SW 1271 (cell line): Measurements from ENCODE around the gene SS18L1.

ENCODE experiments used
- DNase-seq, 2 experiments: peaks; one replicate each; lab custom pipeline; 2025; lab: John Stamatoyannopoulos, UW

The SS18L1 gene

DNA sequence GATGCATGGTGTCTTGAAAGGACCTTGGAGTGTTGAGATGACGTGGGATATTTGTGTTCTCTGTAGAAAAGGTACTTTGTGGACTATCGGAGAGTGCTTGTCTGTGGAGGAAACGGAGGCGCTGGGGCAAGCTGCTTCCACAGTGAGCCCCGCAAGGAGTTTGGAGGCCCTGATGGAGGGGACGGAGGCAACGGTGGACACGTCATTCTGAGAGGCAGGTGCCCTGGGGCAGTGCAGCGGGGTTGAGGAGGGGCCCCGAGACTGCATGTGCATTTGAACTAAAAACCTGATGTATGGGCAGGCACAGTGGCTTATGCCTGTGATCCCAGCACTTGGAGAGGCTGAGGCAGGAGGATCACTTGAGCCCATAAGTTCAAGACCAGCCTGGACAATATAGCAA, 52.2 kb downstream of the SS18L1 start:
- DNase-seq: no peak

DNA sequence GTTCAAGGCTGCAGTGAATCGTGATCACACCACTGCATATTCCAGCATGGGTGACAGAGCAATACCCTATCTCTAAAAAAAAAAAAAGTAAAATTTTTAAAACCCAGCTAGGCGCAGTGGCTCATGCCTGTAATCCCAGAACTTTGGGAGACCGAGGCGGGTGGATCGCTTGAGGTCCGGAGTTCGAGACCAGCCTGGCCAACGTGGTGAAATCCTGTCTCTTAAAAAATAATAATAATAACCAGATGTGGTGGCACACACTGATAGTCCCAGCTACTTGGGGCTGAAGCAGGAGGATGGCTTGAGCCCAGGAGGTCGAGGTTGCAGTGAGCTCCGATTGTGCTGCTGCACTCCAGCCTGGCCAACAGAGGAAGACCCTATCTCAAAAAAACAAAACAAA, 52.7 kb downstream of the SS18L1 start:
- DNase-seq: no peak

DNA sequence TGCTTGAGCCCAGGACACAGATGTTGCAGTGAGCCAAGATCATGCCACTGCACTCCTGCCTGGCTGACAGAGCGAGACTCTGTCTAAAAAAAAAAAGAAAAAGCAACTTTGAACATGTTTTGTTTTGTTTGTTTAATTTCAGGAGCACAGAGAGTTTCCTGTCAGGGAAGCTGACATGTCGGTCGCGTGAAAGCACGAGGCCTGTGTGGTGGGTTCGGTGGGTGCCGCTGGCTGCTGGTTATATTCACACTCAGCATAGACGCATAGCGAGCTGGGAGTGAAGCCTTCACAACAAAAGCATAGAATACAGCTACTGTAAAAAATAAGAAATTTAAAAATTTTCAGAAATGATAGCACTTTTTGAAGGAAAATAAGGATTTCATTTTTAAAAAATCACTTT, 53.7 kb downstream of the SS18L1 start:
- DNase-seq: no peak

DNA sequence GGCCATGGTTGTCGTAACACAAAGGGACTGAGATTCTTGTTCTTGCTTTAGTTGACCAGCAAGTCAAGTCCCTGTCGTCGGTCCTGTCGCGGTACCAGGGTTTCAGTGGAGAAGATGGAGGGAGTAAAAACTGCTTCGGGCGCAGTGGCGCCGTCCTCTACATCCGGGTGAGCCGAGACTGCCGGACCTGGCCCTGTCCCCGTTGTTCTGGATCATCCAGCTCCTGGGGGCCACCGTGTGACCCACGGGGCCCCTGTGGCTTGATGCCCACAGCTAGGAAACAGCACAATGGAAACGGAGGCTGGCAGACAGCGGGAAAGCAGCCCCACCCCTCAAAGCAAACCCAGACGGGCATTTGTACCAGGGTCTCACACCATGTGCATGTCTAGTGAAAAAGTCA, 54.2 kb downstream of the SS18L1 start:
- DNase-seq: no peak

DNA sequence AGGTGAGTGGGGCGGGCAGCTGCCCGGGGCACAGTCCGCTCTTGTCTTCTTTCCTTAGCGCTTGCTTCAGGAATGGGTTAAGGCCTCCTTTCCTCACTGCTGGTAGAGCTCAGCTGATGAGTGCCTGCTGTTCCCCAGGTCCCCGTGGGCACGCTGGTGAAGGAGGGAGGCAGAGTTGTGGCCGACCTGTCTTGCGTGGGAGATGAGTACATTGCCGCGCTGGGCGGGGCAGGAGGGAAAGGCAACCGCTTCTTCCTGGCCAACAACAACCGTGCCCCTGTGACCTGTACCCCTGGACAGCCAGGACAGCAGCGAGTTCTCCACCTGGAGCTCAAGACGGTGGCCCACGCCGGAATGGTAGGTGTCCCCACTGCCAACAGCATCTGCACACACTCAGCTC, 54.9 kb downstream of the SS18L1 start:
- no peak for DNase-seq

DNA sequence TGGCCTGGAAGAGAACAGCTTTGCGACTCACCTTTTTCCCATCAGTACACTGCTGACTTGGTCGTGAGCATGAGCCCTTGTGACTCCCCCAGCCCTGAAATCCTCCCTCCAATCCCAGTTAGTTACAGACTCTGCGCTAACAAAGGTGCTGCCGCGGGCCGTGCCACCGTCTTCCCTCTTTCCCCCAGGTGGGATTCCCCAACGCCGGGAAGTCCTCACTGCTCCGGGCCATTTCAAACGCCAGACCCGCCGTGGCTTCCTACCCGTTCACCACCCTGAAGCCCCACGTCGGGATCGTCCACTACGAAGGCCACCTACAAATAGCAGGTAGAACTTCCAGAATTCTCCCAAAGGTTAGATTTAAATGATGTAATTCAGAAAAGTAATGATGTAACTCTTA, 55.4 kb downstream of the SS18L1 start:
- DNase-seq: no peak

DNA sequence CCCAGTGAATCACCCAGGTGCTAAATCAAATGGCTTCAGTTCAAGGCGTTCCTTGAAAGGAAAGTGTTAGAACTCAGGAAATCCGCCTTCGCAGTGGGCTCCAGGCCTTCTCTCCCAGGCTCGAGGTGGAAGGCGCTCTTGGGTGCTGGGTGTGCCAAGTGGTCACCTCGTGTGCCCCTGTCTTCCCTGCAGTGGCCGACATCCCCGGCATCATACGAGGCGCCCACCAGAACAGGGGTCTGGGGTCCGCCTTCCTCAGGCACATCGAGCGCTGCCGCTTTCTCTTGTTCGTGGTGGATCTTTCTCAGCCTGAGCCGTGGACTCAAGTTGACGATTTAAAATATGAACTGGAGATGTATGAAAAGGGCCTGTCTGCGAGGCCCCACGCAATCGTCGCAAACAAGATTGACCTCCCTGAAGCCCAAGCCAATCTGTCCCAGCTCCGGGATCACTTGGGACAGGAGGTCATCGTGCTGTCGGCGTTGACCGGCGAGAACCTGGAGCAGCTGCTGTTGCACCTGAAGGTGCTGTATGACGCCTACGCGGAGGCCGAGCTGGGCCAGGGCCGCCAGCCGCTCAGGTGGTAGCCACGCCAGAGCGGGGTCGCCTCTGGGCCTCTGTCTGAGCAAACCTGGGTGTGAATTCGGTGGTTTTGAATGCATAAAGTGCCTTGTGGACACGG, 57.1 kb downstream of the SS18L1 start:
- DNase-seq: no peak

DNA sequence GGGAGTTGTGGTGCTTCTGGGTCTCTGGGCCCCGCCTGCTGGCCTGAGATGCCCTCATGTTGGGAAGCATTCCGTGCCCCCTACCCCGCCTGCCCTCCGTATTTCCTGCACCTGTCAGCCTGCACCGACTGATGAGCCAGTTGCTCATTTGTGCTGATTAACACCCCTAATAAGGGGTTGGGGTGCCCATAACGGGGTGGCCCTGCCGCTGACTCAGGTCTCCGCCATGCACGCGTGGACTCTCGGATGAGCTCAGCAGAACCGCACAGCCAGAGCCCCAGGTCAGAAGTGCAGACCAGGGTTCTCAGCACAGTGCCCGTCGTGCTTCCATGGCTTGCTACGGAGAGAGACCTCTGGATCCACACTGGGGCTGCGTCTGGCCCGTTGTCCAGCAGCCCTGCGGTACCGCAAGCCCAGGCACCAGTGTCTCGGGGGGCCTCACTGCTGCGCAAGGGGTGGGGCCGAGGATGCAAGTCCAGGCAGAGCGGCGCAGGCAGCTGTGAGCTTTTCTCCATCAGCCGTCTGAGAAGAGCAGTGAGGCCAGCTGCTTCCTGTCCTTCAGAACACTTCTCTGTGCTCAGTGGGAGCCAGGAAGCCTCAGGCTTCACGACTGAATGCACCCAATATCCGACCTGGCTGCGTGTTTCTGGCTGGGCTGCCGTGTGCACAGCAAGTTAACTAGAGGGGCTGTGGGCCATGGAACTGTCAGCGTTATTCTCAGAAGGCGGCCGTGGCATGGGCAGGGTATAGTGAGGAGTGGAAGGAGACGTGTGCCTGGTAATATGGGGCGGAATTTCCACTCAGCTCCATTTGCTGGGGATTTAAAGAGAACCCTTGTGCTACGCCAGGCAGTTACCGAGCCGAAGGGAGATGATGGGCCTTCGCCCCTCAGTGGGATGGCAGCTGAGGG, 57.9 kb downstream of the SS18L1 start:
- no peak for DNase-seq

DNA sequence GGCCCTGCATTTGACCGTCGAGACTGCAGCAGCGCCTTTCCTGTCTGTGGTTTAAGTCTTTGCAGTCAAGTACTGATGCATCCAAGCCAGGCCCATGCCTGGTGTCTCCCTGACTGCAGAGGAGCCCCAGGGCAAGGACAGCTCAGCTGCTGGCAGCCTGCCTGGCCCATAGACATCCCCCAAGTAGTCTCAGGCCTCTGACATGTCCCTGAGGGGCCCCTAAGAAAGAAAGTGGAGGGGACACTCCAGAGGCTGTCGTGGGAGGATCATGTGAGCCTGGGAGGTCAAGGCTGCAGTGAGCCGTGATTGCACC, 58.5 kb downstream of the SS18L1 start:
- DNase-seq: no peak

DNA sequence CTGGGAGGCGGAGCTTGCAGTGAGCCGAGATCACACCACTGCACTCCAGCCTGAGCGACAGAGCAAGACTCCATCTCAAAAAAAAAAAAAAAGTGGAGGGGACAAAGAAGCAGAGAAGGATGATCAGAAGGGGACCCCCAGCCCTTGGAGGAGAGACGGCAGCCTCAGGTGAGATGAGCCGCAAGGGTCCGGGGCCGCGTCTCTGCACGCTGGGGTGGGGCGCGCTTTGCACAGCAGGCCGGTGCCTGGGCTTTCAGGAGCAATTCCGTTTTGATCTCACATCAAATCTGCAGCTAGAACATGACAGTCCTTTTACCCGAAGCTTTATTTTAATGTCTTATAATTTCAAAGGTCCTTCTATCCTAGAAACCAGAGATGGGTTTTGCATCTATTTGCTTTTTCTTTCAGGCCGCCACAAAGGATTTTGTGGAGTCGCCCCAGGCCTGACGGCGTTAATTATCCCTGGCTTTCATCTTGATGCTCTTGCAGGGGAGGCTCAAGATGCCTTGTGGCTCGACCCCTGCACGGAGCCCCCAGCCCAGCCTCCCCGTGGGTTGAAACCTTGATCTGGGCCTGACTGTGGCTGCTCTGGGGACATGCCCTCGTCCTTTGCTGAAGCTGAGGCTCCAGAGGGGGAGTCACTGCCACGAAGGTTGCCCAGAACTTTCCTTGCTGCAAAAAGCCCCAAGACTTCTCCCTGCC, 59.3 kb downstream of the SS18L1 start:
- no peak for DNase-seq

DNA sequence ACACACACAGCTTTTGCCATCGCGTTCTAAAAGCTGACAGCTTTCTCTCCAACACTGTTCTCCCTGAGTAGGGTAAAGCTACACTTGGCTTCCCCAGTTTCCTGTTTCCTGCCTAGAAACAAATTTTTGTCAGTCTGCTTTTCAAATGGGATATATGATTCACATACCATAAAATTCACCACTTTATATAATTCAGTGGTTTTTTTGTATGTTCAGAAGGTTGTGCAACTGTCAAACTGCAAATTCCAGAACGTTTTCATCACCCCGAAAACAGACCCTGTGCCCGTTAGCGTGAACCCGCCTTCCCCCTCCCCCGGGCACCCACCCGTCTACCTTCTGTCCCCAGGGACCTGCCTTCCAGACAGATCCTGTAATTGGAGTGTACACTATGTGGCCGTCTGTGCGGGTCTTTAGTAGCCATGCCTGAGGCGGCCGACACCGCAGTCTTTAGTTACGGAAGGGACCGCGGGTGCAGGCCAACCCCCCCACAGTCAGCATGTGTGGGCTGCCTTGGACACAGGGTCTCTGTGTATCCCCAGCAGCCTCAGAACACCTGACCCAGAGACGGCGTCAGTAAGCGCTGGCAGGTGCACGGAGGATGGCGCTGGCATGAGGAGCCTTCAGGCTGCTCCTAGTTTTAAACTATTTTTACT, 59.9 kb downstream of the SS18L1 start:
- no peak for DNase-seq

DNA sequence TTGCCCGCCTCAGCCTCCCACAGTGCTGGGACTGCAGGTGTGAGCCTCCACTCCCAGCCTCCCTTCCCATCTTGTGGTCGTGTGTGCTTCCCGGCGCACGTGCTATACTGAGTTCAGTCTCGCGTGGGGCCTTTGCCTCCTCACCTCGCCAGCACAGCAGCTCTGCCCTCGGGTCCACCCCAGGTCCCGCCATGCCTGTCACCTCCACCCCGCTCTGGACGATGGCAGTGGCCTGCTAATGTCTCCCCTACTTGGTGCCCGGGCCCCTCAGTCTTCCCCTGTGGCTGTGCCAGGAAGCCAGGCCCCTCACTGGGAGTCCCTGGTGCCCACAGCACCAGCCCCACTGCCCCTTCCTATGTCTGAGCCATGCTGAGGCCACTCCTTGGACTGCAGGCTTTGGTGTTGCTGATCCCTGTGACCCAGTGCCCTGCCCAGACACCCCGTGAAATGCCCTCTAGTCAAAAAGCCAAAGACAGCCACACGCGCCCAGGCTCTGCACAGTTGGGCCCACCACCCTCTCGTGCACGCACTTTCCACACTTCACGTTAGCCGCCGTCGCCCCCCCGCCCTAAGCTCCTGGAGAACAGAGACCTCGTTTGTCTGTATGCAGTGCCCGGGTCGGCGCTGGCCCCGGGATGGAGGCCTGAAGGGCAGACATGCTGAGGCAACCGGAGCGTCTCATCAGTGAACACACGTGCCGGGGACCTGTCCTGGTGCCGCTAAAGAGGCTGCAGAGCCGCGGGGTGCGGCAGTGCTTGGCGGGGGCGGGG, 62.2 kb downstream of the SS18L1 start:
- DNase-seq: no peak

DNA sequence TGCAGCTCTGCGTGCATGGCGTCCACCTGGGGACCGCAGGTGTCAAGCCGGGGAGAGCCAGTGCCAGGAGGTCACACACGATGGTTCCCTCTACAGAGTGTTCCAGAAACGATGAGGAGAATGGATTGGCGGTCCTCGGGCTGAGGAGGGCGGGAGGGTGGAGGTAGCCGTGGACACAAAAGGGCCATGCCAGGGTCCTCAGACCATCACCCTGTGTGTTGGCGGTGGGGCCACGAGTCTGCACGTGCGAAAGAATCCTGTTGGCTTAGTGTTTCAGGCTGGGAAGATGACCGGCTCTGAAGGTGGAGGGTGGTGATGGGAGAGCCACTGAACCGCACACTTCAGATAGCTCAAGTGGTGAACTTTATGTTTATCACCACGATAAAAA, 62.8 kb downstream of the SS18L1 start:
- no peak for DNase-seq

DNA sequence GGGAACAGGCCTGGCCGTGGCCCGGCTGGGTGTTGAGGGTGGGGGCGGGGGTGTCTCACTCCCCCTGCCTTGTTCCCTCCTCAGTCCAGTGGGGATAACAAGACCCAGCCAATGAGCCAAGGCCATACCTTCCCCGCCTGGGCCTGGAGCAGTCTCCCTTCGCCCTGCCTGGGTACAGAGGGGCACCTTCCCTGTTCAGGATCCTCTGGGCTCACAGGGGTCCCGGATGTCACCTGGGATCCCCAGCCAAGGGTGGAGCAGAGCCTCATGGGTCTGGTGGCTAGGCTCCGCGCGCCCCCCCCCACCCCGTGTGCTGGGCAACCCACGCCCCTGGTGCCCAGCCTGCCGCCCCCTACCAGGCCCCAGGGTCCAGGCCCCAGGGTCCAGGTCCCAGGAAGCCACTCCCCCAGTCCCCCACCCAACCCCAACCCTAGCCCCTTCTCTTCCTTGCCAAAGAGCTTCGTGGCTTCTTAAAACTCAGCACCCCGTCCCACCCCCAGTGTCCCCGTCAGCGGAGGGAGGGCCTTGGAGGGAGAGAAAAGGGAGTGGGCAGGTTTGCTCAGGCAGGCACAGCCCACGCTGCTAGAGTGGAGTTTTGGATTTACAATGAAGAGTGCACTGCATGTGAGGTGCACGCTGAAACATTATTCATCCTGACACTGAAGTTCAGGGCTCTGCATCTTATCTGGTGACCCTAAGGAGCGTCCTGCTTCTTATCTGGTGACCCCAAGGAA, 64.7 kb downstream of the SS18L1 start:
- no peak for DNase-seq

DNA sequence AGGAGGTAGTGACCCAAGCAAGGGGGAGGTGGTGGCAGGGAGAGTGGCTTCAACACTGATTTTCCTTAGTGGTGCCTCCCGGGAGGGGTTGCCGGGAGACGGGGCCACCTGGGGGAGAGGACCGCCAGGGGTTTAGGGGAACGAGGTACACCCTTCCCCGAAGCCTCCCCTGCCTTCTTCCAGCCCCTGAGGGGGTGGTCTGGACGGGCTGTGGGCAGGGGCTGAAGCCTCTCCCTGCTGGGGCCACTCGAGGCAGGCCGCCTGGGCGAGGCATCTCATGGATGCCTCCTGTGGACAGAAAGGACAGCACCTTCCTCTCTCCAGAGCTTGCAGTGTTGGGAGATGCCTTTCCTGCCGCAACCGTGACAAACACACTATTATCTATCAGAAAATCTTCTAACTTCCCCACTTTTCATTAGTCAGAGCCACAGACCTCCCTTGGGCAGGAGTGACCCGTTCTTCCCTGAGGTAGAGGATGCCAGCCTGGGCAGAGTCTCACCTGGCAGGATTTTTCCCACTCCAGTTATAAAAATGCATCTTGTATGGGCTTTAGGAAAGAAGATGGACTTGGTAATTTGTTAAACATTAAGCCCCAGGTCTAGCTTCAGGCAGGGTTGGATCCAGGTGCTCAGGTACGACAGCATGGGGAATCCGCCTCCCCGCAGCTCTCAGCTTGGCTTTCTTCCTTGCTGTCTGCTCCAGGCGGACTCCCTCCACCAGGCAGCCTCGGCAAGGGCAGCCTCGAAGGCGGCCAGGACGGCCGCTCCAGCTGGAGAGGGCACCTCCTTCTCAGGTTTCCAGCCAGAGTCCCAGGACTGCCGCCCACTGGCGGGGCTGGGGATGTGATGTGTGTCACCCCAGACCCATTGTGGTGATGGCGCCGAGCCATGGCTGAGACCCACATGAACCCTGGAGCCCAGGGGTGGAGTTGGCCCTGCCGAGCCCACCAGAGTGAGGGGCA, 65.5 kb downstream of the SS18L1 start:
- no peak for DNase-seq

DNA sequence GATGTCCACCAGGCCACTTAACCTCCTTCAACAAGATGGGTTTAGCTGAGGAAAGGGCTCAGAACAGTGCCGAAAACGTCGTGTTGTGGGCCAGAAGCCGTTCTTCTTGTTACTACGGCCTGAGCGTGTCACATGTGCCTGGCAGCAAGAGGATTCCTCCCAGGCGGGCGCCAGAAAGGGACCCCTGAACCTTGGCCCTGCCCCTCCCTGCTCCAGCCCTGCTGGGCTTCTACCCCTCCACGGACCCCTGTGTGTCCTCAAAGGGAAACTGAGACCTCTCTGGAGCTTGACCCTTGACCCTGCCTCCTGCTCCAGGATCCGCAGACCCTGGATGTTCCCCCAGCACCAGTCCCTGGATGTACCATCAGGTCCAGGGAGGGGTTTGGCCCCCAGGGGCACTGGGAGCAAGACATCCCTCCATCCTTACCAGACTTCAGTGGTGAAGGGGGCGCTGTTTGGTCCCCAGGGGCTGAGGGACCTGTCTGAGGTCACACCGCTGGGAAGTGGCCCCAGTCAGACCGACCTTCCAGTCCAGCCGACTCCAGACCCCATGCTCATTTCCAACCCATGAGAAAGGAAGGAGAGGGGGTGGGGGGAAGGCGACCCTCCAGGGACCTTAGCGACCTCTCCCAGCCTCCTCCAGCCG, 66.4 kb downstream of the SS18L1 start:
- no peak for DNase-seq

DNA sequence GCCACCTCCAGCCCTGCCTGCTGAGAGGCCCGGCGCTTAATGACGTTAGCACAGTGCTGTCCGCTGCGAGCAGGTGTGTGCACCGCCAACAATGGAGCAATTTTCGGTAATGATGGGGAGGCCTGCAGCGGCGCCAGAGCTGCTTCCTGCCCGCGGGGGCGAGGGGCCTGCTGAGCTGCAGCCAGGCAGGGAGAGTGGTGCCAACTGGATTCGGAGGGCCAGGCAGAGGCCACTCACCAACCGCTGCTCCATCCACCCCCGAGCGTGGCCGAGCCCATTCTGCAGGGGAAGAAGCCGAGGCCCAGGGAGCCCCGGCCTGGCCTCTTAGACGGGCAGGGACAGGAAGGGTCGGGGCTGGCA, 66.9 kb downstream of the SS18L1 start:
- no peak for DNase-seq

DNA sequence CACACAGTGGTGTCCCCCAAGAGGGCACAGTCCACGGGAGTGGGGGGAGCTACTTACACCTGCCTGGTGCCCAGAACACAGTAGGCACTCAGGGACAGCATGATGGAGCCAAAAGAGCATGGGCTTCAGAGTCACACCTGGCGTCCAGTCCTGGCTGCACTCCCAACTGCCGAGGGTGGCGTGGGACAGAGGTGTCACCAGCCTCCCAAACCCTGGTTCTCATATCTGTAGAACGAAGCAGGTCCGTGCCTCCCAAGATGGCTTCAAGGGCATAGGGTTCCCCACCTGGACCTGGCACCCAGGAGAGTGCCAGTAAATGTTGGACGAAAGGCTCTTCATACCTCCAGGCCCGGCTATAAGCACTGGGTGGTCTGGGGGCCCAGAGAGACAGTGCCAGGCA, 67.6 kb downstream of the SS18L1 start:
- no peak for DNase-seq

DNA sequence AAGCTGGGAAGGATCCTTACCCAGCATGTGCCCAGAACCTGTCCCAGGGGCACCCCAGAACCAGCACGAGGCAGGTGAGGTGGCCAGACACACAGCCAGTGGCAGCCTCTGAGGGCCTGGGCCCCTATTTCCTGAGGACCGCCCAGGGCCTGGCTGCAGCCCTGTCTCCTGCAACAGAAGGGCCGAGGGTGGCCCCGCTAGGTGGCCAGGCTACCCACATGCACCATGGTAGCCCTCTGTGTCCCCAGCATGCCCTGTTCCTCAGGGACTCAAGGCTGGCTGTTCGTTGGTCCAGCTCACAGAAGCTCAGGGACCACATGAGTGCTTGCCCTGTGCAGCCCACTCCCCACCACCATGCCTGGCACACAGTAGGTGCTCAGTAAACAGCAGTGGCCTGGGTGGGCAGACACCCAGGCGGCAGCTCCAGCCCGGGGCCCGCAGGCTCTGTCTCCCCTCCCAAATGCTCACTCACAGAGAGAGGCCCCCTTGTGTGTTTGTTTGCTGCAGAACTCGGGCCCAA, 68.3 kb downstream of the SS18L1 start:
- no peak for DNase-seq
